H1 (cell line): ENCODE measurements around the gene FBXO46. TPM values are rescaled to one million over a fixed set of nuclear protein-coding genes. Genes with fewer than 3 reads are reported as not detected.
A peak's percentile ranks its signal among the peaks of the same experiment; 100 is the strongest.

ENCODE experiments used
- CBX8 ChIP-seq: fragments of 300-800, 300-1000 bp; sonication (generic); IDR thresholded peaks from 2 replicates; pipeline ENCODE4 v1.7.1; 2016; ENCODE audit warnings: low read depth, low read length, borderline replicate concordance
- CEBPB ChIP-seq: IDR thresholded peaks from 2 replicates; pipeline ENCODE4 v1.6.1; 2012; ENCODE audit warnings: low read depth, low read length
- CTCF ChIP-seq, 3 experiments: IDR thresholded peaks; 1 replicate in 2 of 3; 2 replicates in 1 of 3; pipeline versions ENCODE4 v1.5.1 to v1.6.1; 2011; ENCODE audit warnings: low read length in 3 of 3, mild to moderate bottlenecking in 3 of 3, inconsistent platforms in 2 of 3, low read depth in 1 of 3, moderate library complexity in 1 of 3; ENCODE audit not compliant: insufficient read depth in 1 of 3; ENCODE audit errors: control extremely low read depth in 1 of 3
- EGR1 ChIP-seq: IDR thresholded peaks from 2 replicates; pipeline ENCODE4 v1.6.1; 2011; ENCODE audit warnings: low read depth, low read length, borderline replicate concordance
- EP300 ChIP-seq, 2 experiments: IDR thresholded peaks; 1 replicate in 1 of 2; 2 replicates in 1 of 2; pipeline ENCODE4 v1.6.1; 2011 to 2012; ENCODE audit warnings: low read depth in 2 of 2, low read length in 2 of 2, mild to moderate bottlenecking in 2 of 2, borderline replicate concordance in 1 of 2, inconsistent platforms in 1 of 2, moderate library complexity in 1 of 2
- KDM1A ChIP-seq: fragments of 200-600, 300-600 bp; sonication (generic); IDR thresholded peaks from 2 replicates; pipeline ENCODE4 v1.7.1; 2016; ENCODE audit warnings: mild to moderate bottlenecking, low read length, borderline replicate concordance
- KDM4A ChIP-seq: IDR thresholded peaks from one replicate; pipeline ENCODE4 v1.7.1; 2012; ENCODE audit warnings: low read depth, mild to moderate bottlenecking, moderate library complexity, low read length, inconsistent platforms; ENCODE audit not compliant: severe bottlenecking
- PHF8 ChIP-seq: fragments of 200-600 bp; sonication (generic); conservative IDR thresholded peaks from 2 replicates; pipeline ENCODE4 v1.7.1; 2012; ENCODE audit warnings: low read depth, mild to moderate bottlenecking, inconsistent platforms, low read length, moderate library complexity
- POLR2AphosphoS5 ChIP-seq: IDR thresholded peaks from 2 replicates; pipeline ENCODE4 v1.6.1; 2011; ENCODE audit warnings: low read depth, low read length
- SP2 ChIP-seq: IDR thresholded peaks from 2 replicates; pipeline ENCODE4 v1.6.1; 2012; ENCODE audit warnings: mild to moderate bottlenecking, low read length, inconsistent platforms
- polyA plus RNA-seq, 7 experiments: library from polyadenylated mRNA; depleted of rRNA in 3 of 7; stranded (reverse) in 5 of 7; unstranded in 2 of 7; fragments of >200 nt in 5 of 7; fragments of 200-250 nt in 2 of 7; gene quantifications; 1 replicate in 5 of 7; 2 replicates in 1 of 7; 4 replicates in 1 of 7; pipeline versions ENCODE4 v1.2.1 to v1.2.3, GENCODE V29; 2011 to 2013; ENCODE audit warnings: missing spikeins in 2 of 7, mixed read lengths in 2 of 7
- total RNA-seq: library from RNA; stranded (reverse); fragmentation: NEBNext Ultra II Directional; extraction: Animal tissue kit (Norgen Biotek cat#: 25700); gene quantifications from 2 replicates; pipeline ENCODE4 v1.2.1, GENCODE V29; 2021

Gene FBXO46
- total and polyA plus RNA-seq, 2 of the 8 experiments (the other 6 are each of a cell fraction or from before 2014, with no cell fraction given): 11.2 to 38.9 TPM

DNA sequence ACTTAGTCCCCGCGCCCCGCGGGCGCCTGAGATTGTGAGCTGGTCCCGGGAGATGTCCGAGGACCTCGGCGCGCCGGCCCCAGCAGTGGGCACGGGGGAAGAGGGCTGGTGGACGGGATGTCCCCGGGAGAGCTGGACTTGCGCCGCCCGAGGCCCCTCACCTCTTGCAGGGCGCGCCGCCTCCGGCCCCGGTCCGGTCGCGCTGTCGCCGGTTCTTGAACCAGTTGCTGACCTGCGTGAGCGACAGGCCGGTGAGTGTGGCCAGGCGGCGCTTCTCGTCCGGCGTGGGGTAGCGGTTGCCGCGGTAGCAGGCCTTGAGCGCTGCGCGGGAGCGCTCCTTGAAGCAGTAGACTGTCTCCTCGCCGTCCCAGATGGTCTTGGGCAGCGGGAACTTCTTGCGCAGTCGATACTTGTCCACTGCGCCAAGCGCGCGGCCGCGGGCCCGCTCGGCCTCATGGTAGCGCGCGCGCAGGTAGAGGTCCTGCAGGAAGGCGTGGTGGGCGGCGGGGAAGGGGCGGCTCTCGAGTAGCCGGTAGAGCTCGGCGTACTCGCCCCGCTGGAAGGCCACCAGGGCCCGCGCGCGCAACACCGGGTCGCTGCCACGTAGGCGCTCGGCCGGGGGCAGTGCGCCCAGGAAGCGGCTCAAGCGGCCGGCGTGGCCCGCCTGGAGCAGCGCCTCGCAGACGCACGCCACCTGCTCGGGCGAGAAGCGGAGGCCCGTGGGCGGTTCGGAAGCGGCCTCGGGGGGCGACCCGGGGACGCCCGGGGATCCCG is 37.4 kb upstream of the FBXO46 start (continued):
- TF ChIP-seq EP300 (IDR thresholded peaks at IDR 0.05; ENCODE audit: borderline replicate concordance in 1 of 2, low read depth in 2 of 2, low read length in 2 of 2): no peak
- TF ChIP-seq SP2: no peak
- no peak for TF ChIP-seq CTCF (IDR thresholded peaks at IDR 0.05; ENCODE audit: control extremely low read depth in 1 of 3, insufficient read depth in 1 of 3, low read depth in 1 of 3, low read length in 3 of 3)
- no peak; the same call in 1 of the 2 replicates for TF ChIP-seq PHF8
- TF ChIP-seq CEBPB: no peak
- TF ChIP-seq KDM4A: peak; percentile 20
- no peak for TF ChIP-seq EGR1
- TF ChIP-seq CBX8: no peak
- TF ChIP-seq POLR2AphosphoS5: 0 out of 2 replicates have a peak, but pooled peaks have one; percentile 7
- TF ChIP-seq KDM1A: no peak
